Aorta (tissue), 5 donors: Measurements from ENCODE around the gene NCEH1. TPM values are rescaled to one million over a fixed set of nuclear protein-coding genes. Genes with fewer than 3 reads are reported as not detected.

ENCODE experiments used
- ATAC-seq: fragments of 200-7000 bp; cut with Tn5 transposase; one replicate; pipeline ENCODE4 v1.9.1; 2022; ENCODE audit warnings: moderate library complexity; ENCODE audit not compliant: low FRiP score
- DNase-seq, 2 donors: peaks; one replicate each; pipeline ENCODE4 v3.0.0-alpha.2; 2020
- H3K27ac ChIP-seq, 2 donors: one replicate each; pipeline ENCODE4 v1.5.1; 2013; ENCODE audit warnings: low read length in 2 of 2, mild to moderate bottlenecking in 2 of 2, moderate library complexity in 2 of 2, control low read depth in 1 of 2, inconsistent platforms in 1 of 2, low read depth in 1 of 2
- H3K27me3 ChIP-seq, 2 donors: one replicate each; pipeline ENCODE4 v1.6.1; 2013; ENCODE audit warnings: control low read depth in 1 of 2, low read length in 1 of 2, mild to moderate bottlenecking in 1 of 2, moderate library complexity in 1 of 2; ENCODE audit not compliant: insufficient read depth in 2 of 2, control insufficient read depth in 1 of 2
- H3K36me3 ChIP-seq, 2 donors: one replicate each; pipeline ENCODE4 v1.6.1; 2013; ENCODE audit warnings: control low read depth in 1 of 2, low read length in 1 of 2, mild to moderate bottlenecking in 1 of 2; ENCODE audit not compliant: insufficient read depth in 2 of 2, control insufficient read depth in 1 of 2
- H3K4me1 ChIP-seq, 2 donors: one replicate each; pipeline ENCODE4 v1.6.1; 2013; ENCODE audit warnings: low read length in 2 of 2, control low read depth in 1 of 2, mild to moderate bottlenecking in 1 of 2, moderate library complexity in 1 of 2; ENCODE audit not compliant: insufficient read depth in 2 of 2, control insufficient read depth in 1 of 2
- H3K4me3 ChIP-seq, 2 donors: one replicate each; pipeline ENCODE4 v1.5.1; 2013; ENCODE audit warnings: low read length in 2 of 2, control low read depth in 1 of 2, mild to moderate bottlenecking in 1 of 2
- H3K9me3 ChIP-seq: one replicate; pipeline ENCODE4 v1.6.1; 2013; ENCODE audit warnings: mild to moderate bottlenecking, low read length; ENCODE audit not compliant: control insufficient read depth
- WGBS, 2 donors: extraction: QIAGEN DNeasy Blood & Tissue Kit; methylation state at CpG; one replicate each; pipeline ENCODE4 v1.1.7; 2013; 5-methylcytosine and 5-hydroxymethylcytosine counted together
- intact Hi-C, 2 donors: fragments of 100-400 bp; cut with DNase I; formaldehyde crosslinking; loops; one replicate each; pipeline versions ENCODE4 v1.14.2 to v1.15.0; 2022
- polyA plus RNA-seq, 2 donors: library from polyadenylated mRNA; stranded (reverse); fragments of 200-250 nt; gene quantifications; one replicate each; pipeline ENCODE4 v1.2.3, GENCODE V29; 2013
- total RNA-seq, 2 donors: library from RNA; stranded (reverse); fragmentation: NEBNext Ultra II Directional; extraction: Animal tissue kit (Norgen Biotek cat#: 25700); gene quantifications; one replicate each; pipeline ENCODE4 v1.2.1, GENCODE V29; 2021
- donor health status: healthy with polysubstance abuse.
- donor health status: Bipolar disorder and iron deficiency.
- donor health status: DM: no; HTN: no; CAD: no.
- donor health status: DM: no; HTN: no; CAD: no.
- donor health status: DM: yes; HTN: yes; CAD: no.

NCEH1 gene
- total and polyA plus RNA-seq, 4 donors: 2.3 to 12.5 (median 6.5) TPM

DNA sequence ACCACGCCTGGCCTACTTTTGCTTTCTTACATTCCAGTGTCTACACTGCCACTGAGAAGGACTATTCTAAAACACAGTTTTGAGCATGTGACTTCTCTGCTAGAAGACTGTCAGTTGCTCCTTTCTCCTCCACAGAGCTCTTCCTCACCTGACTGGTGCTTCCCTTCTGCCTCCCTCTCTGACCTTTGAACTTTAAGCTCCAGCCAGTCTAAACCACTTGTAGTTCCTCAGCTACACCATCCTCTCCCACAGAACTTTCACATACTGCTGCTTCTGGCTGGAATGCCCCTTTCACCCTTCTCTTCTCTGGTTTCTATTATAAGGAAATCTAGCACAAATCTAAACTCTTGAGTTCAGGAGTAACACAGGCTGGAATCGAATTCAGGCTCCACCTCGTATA, 9.1 kb downstream of the NCEH1 start:
- Histone ChIP-seq H3K9me3 (no peaks in the 10 kb centered on the region), H3K27me3 (no peaks in the 10 kb centered on the region), H3K36me3 (no peaks in the 10 kb centered on the region), H3K4me3 (no peak overlapping the region), H3K4me1 (peaks cover 0 to 2% of the 10 kb centered on the region in 2 donors), H3K27ac (no peak overlapping the region)
- DNase-seq: no peak
- ATAC-seq: no peak
- 96% methylated on average over 3 of the region's 3 CpGs for WGBS, 2 donors
- intact Hi-C loops: no loop called here

DNA sequence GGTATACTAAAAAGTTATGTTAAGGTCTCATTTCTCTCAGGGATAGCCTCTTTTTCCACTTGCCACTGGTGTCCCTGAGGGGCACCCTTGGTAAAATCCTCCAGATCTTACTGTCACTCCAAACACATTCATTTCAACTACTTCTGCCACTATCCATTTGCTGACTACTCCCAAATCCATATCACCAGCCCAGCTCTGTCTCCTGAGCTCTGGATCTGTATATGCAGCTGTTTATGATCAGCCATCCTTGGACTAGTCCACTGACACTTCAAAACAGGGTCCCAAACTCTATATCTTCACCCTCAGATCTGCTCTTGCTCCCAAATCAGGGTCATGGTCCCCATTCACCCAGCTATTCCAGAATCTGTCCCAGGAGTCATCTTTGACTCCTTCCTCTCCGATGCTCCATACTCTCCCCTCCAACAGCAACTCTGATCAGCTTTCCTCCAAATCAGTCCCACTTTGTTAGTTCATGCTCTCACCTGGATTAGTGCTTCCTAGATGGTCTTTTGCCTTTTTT, 9.9 kb downstream of the NCEH1 start:
- Histone ChIP-seq H3K27ac (no peak overlapping the region), H3K4me1 (peaks cover 0 to 2% of the 10 kb centered on the region in 2 donors), H3K36me3 (no peaks in the 10 kb centered on the region), H3K27me3 (no peaks in the 10 kb centered on the region), H3K4me3 (no peak overlapping the region), H3K9me3 (no peaks in the 10 kb centered on the region)
- intact Hi-C loops: no loop called here
- WGBS, 2 donors: 98 to 100% methylated on average over 1 of the region's 1 CpG
- DNase-seq: no peak
- no peak for ATAC-seq

DNA sequence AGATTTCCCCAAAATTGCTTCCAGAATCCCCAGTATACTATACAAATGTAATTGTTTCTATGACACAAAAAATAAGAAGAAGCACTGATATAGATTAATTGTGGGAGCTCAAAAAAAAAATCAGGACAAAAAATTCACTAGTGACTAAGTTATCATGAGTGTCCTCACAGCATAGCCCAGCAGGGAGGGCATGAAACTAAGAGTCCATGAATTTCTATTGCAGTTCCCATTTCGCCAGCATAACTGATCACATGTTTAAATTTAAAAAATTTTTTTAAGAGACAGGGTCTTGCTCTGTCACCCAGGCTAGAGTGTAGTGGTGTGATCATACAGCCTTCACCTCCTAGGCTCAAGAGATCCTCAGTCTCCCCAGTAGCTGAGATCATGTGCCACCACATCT, 10.6 kb downstream of the NCEH1 start:
- 89 to 92% methylated on average over 1 of the region's 1 CpG for WGBS, 2 donors

DNA sequence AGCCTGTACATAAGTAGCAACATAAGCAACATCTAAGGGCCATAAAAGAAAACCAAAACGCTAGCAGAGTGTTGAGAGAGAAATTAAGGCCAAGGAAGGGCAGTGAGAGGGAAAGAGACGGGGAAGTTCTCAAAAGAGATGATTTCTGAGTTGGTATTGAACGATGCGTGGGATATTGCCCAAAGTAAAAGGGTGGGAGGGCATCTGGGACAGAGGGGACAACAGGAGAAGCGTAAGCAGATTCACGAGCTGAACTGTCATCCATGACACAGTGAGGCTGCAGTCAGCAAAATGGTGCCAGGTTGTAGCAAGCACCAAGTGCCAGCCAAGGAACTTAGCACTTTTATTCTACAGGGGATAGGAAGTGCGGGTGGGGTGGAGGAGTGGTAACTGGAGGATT, 11.8 kb downstream of the NCEH1 start:
- DNase-seq (no peak), ATAC-seq (no peak)
- Histone ChIP-seq H3K4me1 (peaks cover 0 to 2% of the 10 kb centered on the region in 2 donors), H3K4me3 (no peak overlapping the region), H3K27ac (no peak overlapping the region), H3K9me3 (no peaks in the 10 kb centered on the region), H3K36me3 (no peaks in the 10 kb centered on the region), H3K27me3 (no peaks in the 10 kb centered on the region)
- intact Hi-C loops: no loop called here
- 93% methylated on average over 7 of the region's 7 CpGs for WGBS, 2 donors

More for the DNA sequence above, 10.6 kb downstream of the NCEH1 start:
- no peaks in the 10 kb centered on the region for H3K9me3 ChIP-seq
- H3K36me3 ChIP-seq: no peaks in the 10 kb centered on the region
- H3K27me3 ChIP-seq: no peaks in the 10 kb centered on the region
- ATAC-seq (no peak), DNase-seq (no peak)
- no peak overlapping the region for H3K27ac ChIP-seq
- no peak overlapping the region for H3K4me3 ChIP-seq
- peaks cover 0 to 2% of the 10 kb centered on the region in 2 donors for H3K4me1 ChIP-seq
- intact Hi-C loops: no loop called here

DNA sequence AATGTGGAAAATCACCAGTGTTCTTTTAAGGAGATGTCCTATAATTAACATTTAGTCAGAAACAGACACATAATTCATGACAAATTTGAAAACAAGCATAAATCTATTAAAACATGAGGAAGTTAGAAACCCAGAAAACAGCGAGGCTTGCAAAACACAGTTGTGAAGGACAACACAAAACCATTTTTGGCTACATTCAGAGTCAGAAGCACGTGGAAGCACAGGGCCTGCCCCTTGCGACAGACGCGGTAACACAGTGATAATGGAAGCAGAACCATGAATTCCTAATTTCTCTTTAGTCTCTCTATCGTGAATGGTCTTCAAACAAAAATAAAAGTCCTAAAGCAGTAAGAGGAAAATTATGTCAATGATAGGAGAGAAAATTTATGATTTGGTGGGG, 12.2 kb downstream of the NCEH1 start:
- Histone ChIP-seq H3K9me3 (no peaks in the 10 kb centered on the region), H3K36me3 (no peaks in the 10 kb centered on the region), H3K27me3 (no peaks in the 10 kb centered on the region), H3K4me1 (peaks cover 0 to 2% of the 10 kb centered on the region in 2 donors), H3K27ac (no peak overlapping the region), H3K4me3 (no peak overlapping the region)
- peak in 1 of 2 donors; percentile 77 for DNase-seq
- WGBS, 2 donors: 86 to 87% methylated on average over 6 of the region's 6 CpGs
- intact Hi-C loops: no loop called here
- peak; percentile 57 for ATAC-seq

DNA sequence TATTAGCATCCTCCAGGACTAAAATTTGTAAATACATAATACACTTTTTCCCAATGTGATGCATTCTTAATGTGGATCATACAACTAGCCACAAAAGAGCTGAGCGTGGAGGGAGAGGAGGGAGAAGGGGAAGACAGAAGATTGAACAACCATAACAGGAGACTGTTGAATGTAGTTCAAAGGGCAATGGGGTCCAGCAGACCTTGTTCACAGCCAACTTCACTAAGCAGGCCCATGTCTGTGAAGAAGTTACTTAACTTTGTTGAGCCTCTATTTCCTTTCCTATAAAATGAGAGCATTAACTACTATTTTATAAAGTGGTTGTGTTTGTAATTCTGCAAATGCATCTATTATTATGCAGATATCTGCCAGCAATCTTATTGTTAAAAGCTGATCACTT, 13.3 kb downstream of the NCEH1 start:
- no peaks in the 10 kb centered on the region for H3K9me3 ChIP-seq
- 91 to 97% methylated on average over 1 of the region's 1 CpG for WGBS, 2 donors
- no peaks in the 10 kb centered on the region for H3K36me3 ChIP-seq
- peaks cover 0 to 2% of the 10 kb centered on the region in 2 donors for H3K4me1 ChIP-seq
- intact Hi-C loops: no loop called here
- H3K27ac ChIP-seq: no peak overlapping the region
- ATAC-seq (no peak), DNase-seq (no peak)
- H3K4me3 ChIP-seq: no peak overlapping the region
- H3K27me3 ChIP-seq: no peaks in the 10 kb centered on the region

DNA sequence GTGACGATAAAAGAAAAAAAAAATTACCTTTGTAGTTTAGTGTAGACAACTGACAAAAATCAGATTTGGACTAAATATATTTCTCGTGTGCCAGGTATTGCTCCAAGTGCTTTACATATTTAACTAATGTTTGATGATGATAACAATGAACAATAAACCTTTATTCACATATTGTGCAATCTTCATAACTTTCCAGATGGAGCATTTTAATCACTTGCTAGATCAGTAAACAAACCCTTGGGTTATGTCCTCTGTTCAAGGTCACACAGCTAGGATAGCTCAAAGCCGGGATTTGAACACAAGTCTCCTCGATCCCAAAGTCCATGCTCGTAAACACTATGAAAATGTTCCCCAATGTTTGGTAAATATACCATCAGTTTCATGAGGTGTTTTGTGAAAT, 14.5 kb downstream of the NCEH1 start:
- ATAC-seq: no peak

DNA sequence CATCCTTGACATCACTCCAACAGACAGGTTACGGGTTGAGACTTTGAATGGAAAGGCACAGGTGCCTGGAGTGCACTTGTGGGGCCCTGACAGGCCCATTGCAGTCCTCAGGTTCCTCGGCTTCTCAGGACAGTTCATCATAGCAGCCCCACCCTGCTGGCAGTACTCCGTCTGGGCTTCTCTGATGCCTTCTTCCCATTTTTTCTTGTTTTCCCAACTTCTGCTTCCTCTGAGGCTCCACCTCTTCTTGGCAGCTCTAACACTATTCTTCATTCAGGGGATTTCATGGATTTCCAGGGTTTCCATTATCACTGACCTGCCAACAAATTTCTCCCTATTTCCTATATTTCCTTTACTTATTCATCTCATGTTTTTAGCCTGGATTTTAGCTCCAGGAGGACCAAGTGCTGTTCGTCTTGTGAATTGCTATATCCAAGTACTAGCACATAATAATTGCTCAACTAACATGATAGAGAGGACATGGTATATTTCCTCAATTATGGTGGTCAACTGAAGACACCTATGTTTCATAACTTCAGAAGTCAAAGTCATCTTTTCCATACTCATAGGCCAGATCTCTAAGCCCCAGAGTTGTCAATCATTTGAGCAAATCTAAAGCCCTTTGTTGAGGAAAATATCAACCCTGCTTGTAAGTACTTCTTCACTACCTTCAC, 16.2 kb downstream of the NCEH1 start:
- Histone ChIP-seq H3K27me3 (no peaks in the 10 kb centered on the region), H3K4me1 (peaks cover 0 to 2% of the 10 kb centered on the region in 2 donors), H3K27ac (no peak overlapping the region), H3K36me3 (no peaks in the 10 kb centered on the region), H3K9me3 (no peaks in the 10 kb centered on the region), H3K4me3 (no peak overlapping the region)
- ATAC-seq (no peak), DNase-seq (no peak)
- intact Hi-C loops: no loop called here
- whole genome bisulfite sequencing, 2 donors: 90 to 93% methylated on average over 4 of the region's 4 CpGs

More for the DNA sequence above, 14.5 kb downstream of the NCEH1 start:
- Histone ChIP-seq H3K4me1 (peaks cover 0 to 2% of the 10 kb centered on the region in 2 donors), H3K27ac (no peak overlapping the region), H3K9me3 (no peaks in the 10 kb centered on the region), H3K36me3 (no peaks in the 10 kb centered on the region), H3K4me3 (no peak overlapping the region), H3K27me3 (no peaks in the 10 kb centered on the region)
- 94 to 97% methylated on average over 5 of the region's 5 CpGs for WGBS, 2 donors
- no peak for DNase-seq
- intact Hi-C loops: no loop called here

DNA sequence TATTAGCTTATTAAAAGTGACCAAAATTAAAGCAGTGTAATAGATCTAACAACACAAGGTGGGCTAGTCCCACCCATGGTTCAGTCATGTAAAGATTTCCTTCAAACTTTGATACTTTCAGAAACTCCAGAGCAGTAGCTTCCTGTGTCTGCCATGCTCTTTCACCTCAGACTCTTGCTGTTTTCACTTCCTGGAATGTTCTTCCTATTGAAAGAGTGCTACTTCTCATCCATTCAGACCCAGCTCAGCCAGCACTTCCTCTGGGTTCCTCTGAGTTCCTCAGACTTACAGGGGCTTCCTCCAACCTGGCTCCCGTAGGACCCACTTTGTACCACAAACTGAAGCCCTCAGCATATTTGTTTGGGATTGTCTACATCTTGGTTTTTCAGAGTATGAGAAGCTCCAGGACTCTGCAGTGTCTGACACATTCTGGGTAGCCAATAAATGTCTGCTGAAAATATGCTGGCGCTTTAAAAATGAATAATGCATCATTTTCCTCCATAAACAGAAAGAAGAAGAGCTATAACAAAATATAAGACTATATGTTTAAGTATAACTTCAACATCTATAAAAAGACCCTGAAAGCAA, 18.0 kb downstream of the NCEH1 start:
- no peak for DNase-seq
- WGBS, 2 donors: 60 to 85% methylated on average over 2 of the region's 2 CpGs
- Histone ChIP-seq H3K4me1 (no peaks in the 10 kb centered on the region), H3K27me3 (no peaks in the 10 kb centered on the region), H3K36me3 (no peaks in the 10 kb centered on the region), H3K27ac (peak overlapping the region in 1 of 2 donors; percentile 43), H3K9me3 (no peaks in the 10 kb centered on the region), H3K4me3 (no peak overlapping the region)
- intact Hi-C loops: no loop called here
- ATAC-seq: no peak
